H1 (cell line): Measurements from ENCODE around the gene MACROD2. TPM values are rescaled to one million over a fixed set of nuclear protein-coding genes. Genes with fewer than 3 reads are reported as not detected.

Experiments used
- ATF2 ChIP-seq: IDR thresholded peaks from 2 replicates; pipeline ENCODE4 v1.6.1; 2012; ENCODE audit warnings: low read length, inconsistent platforms
- RBBP5 ChIP-seq: IDR thresholded peaks from 2 replicates; pipeline ENCODE4 v1.7.1; 2012; ENCODE audit warnings: low read depth, mild to moderate bottlenecking, inconsistent platforms, low read length, moderate library complexity, borderline replicate concordance
- polyA plus RNA-seq, 7 experiments: library from polyadenylated mRNA; depleted of rRNA in 3 of 7; stranded (reverse) in 5 of 7; unstranded in 2 of 7; fragments of >200 nt in 5 of 7; fragments of 200-250 nt in 2 of 7; gene quantifications; 1 replicate in 5 of 7; 2 replicates in 1 of 7; 4 replicates in 1 of 7; pipeline versions ENCODE4 v1.2.1 to v1.2.3, GENCODE V29; 2011 to 2013; ENCODE audit warnings: missing spikeins in 2 of 7, mixed read lengths in 2 of 7
- total RNA-seq: library from RNA; stranded (reverse); fragmentation: NEBNext Ultra II Directional; extraction: Animal tissue kit (Norgen Biotek cat#: 25700); gene quantifications from 2 replicates; pipeline ENCODE4 v1.2.1, GENCODE V29; 2021

MACROD2 gene
- total and polyA plus RNA-seq, 2 of the 8 experiments (the other 6 are each of a cell fraction or from before 2014, with no cell fraction given), result 0.70 to 3.9 TPM

- TF ChIP-seq RBBP5 (no peak), ATF2 (no peak)
Observed at GRCh38 chr20:14913896-14914620, 918.7 kb downstream of the MACROD2 start (continued).
